Measurements from ENCODE around the gene SDK2. TPM values are rescaled to one million over a fixed set of nuclear protein-coding genes. Genes with fewer than 3 reads are reported as not detected.

SDK2 gene
- total and polyA plus RNA-seq, 2 of the 4 experiments (the other 2 are of a cell fraction) = under 0.01 to 0.03 TPM

GRCh38 chr17:73584049-73584448, 60.2 kb downstream of the SDK2 start:
- no TSS peak for BruUV-seq (replicated peaks)
- DNase-seq = no peak
- H2BK120ac ChIP-seq (ENCODE audit: low read depth, low read length) = no peak overlapping the region

More at GRCh38 chr17:73584049-73584448, 60.2 kb downstream of the SDK2 start:
- dilution Hi-C loops (cut with HindIII; ENCODE audit: low sequenced_read_pairs, unreplicated experiment) = no loop called here
- Histone ChIP-seq H3K18ac (ENCODE audit: low read depth, low read length) (no peak overlapping the region), H3K9me3 (ENCODE audit: control insufficient read depth, insufficient read depth, low read length) (peaks cover 3% of the 10 kb centered on the region; the same call in 1 of the 2 replicates), H3K56ac (ENCODE audit: extremely low read depth, insufficient read depth, low read length) (no peak overlapping the region), H3K4ac (ENCODE audit: low read depth, low read length) (no peak overlapping the region), H2BK5ac (ENCODE audit: low read depth, low read length, poor library complexity, severe bottlenecking) (no peak overlapping the region), H4K8ac (ENCODE audit: low read depth in 2 of 2, low read length in 2 of 2) (no peak overlapping the region), H3K4me2 (ENCODE audit: low read depth, low read length) (no peak overlapping the region), H3K9me1 (ENCODE audit: insufficient read depth, low read length) (no peaks in the 10 kb centered on the region), H2AK5ac (ENCODE audit: low read depth, low read length) (no peak overlapping the region), H2BK20ac (ENCODE audit: low read depth, low read length) (no peak overlapping the region), H3K4me3 (ENCODE audit: insufficient read depth, low read depth, low read length) (no peak overlapping the region), H2AK9ac (replicated peaks; ENCODE audit: low read depth, low read length, poor library complexity) (no peak overlapping the region), H2AFZ (replicated peaks; ENCODE audit: low read length, poor library complexity) (no peak overlapping the region), H3K79me1 (ENCODE audit: low read depth in 1 of 2, low read length in 2 of 2) (no peaks in the 10 kb centered on the region), H3K14ac (replicated peaks; ENCODE audit: low read depth, low read length) (no peak overlapping the region), H4K5ac (ENCODE audit: low read depth, low read length) (no peak overlapping the region), H3K27ac (ENCODE audit: insufficient read depth, low read length) (no peak overlapping the region), H3K23ac (ENCODE audit: low read depth, low read length) (no peak overlapping the region), H3K27me3 (ENCODE audit: control insufficient read depth, insufficient read depth, low read length) (no peaks in the 10 kb centered on the region), H2BK15ac (ENCODE audit: low read depth, low read length) (no peak overlapping the region), H4K91ac (ENCODE audit: insufficient read depth, low read depth, low read length) (no peak overlapping the region), H4K20me1 (ENCODE audit: insufficient read depth, low read length) (no peaks in the 10 kb centered on the region), H3K9ac (ENCODE audit: low read depth, low read length) (no peak overlapping the region), H3K36me3 (ENCODE audit: control insufficient read depth, insufficient read depth, low read length) (no peaks in the 10 kb centered on the region), H3K4me1 (ENCODE audit: control insufficient read depth, insufficient read depth, low read length) (no peaks in the 10 kb centered on the region)
- in situ Hi-C loops (cut with MboI; ENCODE audit: low sequenced_read_pairs) = no loop called here
- WGBS, 2 experiments (ENCODE audit: extremely low coverage in 2 of 2, insufficient read length in 1 of 2) = no CpG with 5 or more reads among the region's 11 CpGs
- intact Hi-C loops (cut with micrococcal nuclease) = no loop called here
- CTCF ChIA-PET = no interaction called here
- ATAC-seq (ENCODE audit: low read depth) = no peak
- POLR2A ChIA-PET (ENCODE audit: unreplicated experiment) = no interaction called here
- TF ChIP-seq, protein P1, sequence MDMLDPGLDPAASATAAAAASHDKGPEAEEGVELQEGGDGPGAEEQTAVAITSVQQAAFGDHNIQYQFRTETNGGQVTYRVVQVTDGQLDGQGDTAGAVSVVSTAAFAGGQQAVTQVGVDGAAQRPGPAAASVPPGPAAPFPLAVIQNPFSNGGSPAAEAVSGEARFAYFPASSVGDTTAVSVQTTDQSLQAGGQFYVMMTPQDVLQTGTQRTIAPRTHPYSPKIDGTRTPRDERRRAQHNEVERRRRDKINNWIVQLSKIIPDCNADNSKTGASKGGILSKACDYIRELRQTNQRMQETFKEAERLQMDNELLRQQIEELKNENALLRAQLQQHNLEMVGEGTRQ (IDR thresholded peaks at IDR 0.05; ENCODE audit: low read depth, low read length) = no peak
- TF ChIP-seq BHLHE40 (IDR thresholded peaks at IDR 0.05; ENCODE audit: low read depth, low read length) (no peak), CHD1 (IDR thresholded peaks at IDR 0.05; ENCODE audit: low read depth, low read length) (no peak), MAFK (IDR thresholded peaks at IDR 0.05; ENCODE audit: low read depth, low read length) (no peak), MAZ (IDR thresholded peaks at IDR 0.05; ENCODE audit: borderline replicate concordance, low read depth, low read length) (no peak), MXI1 (IDR thresholded peaks at IDR 0.05; ENCODE audit: borderline replicate concordance, low read depth, low read length) (no peak), RFX5 (IDR thresholded peaks at IDR 0.05; ENCODE audit: low read depth, low read length) (no peak), POLR2A (IDR thresholded peaks at IDR 0.05; ENCODE audit: low read depth, low read length) (no peak), SMC3 (IDR thresholded peaks at IDR 0.05; ENCODE audit: low read depth, low read length) (no peak), RCOR1 (IDR thresholded peaks at IDR 0.05; ENCODE audit: insufficient replicate concordance, low read length) (no peak), CEBPB (IDR thresholded peaks at IDR 0.05; ENCODE audit: low read depth, low read length) (no peak), RAD21 (IDR thresholded peaks at IDR 0.05; ENCODE audit: low read length) (no peak), FOS (IDR thresholded peaks at IDR 0.05; ENCODE audit: low read depth, low read length) (no peak), CTCF (conservative IDR thresholded peaks at IDR 0.05; ENCODE audit: low read depth, low read length) (no peak), NFE2L2 (IDR thresholded peaks at IDR 0.05; ENCODE audit: low read depth, low read length) (no peak)
- TF ChIP-seq, protein P2, sequence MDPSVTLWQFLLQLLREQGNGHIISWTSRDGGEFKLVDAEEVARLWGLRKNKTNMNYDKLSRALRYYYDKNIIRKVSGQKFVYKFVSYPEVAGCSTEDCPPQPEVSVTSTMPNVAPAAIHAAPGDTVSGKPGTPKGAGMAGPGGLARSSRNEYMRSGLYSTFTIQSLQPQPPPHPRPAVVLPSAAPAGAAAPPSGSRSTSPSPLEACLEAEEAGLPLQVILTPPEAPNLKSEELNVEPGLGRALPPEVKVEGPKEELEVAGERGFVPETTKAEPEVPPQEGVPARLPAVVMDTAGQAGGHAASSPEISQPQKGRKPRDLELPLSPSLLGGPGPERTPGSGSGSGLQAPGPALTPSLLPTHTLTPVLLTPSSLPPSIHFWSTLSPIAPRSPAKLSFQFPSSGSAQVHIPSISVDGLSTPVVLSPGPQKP (IDR thresholded peaks at IDR 0.05; ENCODE audit: borderline replicate concordance, low read depth, low read length) = no peak
